Measurements from ENCODE around the gene SLC38A6.
"Not testable (repeated sequence)": the region's sequence is repeated elsewhere in the genome, so short reads cannot be mapped to it uniquely, and the experiment has no call there.

SLC38A6 gene

DNA sequence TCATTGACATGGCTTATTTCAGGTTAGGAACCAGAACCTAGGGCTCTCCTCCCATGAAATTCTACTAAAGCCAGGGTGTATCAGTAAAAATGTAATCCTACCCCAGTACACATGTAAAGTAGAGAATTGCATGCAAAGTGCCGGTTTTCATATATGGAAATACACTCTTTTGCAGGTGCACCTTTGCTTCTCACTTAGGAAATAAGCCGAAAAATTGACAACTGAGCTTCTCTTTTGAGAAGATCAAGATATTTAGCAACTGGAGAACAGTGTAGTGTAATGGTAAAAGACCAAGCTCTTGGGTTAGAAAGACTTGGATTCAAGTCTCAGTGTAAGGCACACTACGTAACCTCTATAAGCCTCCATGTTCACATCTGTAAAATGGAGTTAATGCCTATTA, 82.4 kb downstream of the SLC38A6 start:
- no peak for DNase-seq

DNA sequence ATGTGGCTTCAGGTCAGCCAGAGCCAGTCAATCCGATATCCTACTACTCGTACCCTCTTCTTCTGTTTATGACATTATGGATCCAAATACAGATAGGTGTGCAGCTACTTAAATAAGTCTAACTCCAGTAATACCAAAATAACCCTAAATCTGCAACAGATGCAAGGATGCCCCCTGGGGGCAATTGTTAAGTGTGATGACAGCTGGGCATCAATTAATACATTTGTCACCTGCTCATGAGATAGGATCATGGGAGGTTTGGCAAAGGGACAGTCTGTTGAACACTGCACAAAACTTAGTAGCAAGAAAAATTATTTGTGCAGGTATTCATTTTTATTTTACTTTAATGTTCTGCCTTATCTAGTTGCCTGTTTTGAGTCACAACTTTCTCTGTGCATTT, 83.2 kb downstream of the SLC38A6 start:
- no peak for DNase-seq

DNA sequence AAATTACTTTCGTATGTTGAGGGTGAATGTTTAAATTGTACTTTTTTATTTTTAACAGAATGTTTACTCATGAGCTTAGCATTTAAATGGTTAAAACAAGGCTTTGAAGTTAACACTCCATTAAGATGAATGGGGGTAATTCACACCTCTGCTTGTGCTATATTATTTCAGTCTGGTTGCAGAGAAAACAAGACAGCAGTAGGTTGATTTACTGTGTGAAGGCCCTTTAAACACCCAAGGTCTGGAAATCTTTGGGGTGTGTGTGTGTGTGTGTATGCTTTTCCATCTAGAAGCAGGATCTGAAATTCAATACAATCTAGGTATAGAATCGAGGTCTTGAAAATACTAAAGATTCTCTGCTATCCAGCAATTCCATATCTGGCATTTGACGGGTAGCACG, 83.8 kb downstream of the SLC38A6 start:
- no peak for DNase-seq

- no peak for DNase-seq
Measured at GRCh38 chr14:61065656-61066055, 84.6 kb downstream of the SLC38A6 start.

DNA sequence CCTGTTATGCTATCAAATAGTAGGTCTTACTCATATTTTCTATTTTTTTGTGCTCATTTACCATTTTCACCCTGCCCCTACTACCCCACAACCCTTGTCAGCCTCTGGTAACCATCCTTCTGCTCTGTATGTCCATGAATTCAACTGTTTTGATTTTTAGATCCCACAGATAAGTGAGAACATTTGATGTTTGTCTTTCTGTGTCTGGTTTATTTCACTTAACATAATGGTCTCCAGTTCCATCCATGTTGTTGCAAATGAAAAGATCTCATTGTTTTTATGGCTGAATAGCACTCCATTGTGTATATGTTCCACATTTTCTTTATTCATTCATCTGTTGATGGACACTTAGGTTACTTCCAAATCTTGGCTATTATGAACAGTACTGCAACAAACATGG, 91.4 kb downstream of the SLC38A6 start:
- DNase-seq: not testable (repeated sequence)

- no peak for DNase-seq
Measured at GRCh38 chr14:61074852-61075251, 93.8 kb downstream of the SLC38A6 start.

GRCh38 chr14:61076556-61076955, 95.5 kb downstream of the SLC38A6 start:
- no peak for DNase-seq

GRCh38 chr14:61077437-61077836, 96.4 kb downstream of the SLC38A6 start:
- DNase-seq: no peak

DNA sequence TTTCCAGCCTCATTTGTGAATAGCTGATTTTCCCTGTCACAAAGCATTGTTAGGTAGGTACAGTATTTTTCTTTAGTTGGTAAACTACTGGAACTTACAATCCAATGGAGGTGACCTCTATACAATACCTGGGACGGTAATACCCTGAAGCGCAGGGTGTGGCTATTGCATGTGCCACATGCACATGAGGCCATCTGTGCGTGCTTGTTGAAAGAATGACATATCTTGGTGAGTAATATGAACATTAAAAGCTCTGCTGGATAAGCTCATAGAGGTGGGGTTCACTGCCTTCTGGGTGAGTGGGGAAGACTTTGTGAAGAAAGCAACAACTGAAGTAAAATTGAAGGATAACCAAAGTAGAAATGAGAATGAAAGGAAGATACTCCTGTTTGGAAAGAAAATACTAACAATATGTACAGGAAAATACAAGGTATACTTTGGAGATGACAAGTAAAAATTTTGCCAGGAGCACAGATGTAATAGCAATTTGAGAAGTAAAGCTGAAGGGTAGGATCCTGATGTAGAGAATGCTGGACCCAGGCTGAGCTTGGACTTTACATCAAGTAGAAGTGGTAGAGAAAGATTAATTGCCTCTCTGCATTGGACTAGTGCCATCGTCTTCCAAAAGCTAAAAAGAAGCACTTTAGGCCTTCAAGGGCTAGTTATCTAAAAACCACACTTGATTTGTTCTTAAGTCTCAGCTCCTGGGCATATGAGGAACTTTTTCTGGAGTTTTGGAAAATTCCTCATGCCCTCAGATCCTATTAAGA, 97.1 kb downstream of the SLC38A6 start:
- DNase-seq: no peak

- DNase-seq: no peak
Measured at GRCh38 chr14:61080591-61081010, 99.6 kb downstream of the SLC38A6 start.

- DNase-seq: no peak
Measured at GRCh38 chr14:61088081-61088480, 107.0 kb downstream of the SLC38A6 start.

DNA sequence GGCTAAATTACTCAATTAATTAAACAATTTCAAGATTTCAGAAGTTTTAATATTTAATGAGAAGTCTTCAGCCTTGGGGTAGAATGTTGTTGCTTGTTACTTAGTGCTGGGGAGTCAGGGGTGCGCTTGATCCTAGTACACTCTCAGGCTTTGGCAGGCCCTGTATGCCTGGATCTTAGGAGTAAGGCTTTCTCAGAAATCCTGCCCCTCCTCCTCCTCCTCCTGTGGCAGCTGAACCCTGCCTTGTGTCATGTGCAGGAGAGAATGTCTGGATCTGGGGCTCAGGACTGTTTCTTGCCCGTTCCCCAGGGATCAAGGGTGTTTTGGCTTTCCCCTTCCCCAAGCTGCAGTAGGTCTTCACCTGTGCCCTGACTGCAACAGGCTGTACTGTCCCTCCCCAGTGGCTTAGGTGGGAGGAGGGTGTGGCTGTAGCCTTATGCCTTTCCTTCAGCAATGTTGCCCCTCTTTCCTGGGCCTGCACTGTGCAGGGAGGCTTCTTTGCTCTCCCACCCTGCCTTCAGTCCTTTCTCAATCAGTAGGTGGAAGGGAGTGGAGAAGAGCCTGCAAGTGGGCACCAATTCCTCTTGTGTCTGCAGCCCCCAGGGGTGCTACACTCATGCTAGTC, 108.2 kb downstream of the SLC38A6 start:
- DNase-seq: no peak

DNA sequence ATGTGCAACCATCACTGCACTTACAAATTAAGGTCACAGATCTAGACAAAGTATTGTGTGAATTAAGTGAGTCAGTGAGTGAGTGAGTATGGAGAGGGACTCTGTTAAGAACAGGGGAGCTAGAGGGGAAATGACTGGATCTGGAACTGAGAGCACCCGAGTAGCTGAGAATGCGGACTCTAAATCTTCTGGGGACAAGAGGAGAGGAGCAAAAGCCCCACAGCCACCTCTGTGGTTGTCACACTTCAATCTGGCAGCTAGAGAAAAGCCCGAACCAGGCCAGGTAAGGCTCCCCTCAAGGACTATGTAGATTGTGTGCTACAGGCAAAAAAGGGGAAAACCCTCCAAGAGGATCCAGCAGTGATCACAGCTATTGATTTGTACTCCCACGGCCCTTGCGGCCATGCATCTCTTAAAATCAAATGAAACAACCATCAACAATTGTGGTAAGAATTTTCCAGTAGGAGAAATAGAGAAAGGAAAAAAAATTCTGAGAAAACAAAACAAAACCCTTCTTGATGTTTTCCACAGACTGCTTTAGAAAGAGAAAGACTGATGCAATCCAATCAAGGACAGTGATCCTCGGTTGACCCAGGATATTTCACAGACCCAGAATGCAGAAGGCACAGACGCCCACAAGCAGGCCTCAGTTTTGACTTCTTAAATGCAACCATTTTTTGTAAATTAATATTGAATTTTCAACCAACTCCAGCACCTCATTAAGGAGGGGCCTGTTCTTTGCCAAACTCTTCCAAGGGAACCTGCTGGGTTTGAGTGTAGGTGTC, 109.6 kb downstream of the SLC38A6 start:
- no peak for DNase-seq

- no peak for DNase-seq
Measured at GRCh38 chr14:61091657-61092273, 110.7 kb downstream of the SLC38A6 start.

DNA sequence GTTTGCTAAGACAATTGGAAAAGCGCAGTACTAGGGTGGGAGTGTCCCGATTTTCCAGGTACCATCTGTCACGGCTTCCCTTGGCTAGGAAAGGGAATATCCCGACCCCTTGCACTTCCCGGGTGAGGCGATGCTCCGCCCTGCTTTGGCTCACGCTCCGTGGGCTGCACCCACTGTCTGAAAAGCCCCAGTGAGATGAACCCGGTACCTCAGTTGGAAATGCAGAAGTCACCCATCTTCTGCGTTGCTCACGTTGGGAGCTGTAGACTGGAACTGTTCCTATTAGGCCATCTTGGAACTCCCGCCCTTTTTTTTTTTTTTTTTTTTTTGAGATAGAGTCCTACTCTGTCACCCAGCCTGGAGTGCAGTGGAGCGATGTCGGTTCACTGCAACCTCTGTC, 117.1 kb downstream of the SLC38A6 start:
- not testable (repeated sequence) for DNase-seq

DNA sequence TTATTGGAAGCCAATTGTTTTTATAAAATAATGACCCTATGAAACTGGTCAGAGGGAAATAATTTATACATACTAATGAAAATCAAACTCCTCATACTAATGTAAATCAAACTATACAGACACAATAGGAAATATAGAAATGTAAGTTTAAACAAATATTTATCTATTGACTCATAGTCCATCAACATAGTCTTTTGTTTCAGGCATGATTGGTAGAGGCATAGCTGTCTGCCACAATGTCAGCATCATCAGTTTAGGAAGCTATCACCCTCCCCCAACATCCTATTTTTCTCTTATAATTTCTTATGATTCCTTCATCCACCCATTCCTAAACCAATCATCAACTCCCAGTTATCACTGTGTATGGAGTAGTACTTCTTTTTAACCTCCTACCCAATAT, 117.7 kb downstream of the SLC38A6 start:
- no peak for DNase-seq

DNA sequence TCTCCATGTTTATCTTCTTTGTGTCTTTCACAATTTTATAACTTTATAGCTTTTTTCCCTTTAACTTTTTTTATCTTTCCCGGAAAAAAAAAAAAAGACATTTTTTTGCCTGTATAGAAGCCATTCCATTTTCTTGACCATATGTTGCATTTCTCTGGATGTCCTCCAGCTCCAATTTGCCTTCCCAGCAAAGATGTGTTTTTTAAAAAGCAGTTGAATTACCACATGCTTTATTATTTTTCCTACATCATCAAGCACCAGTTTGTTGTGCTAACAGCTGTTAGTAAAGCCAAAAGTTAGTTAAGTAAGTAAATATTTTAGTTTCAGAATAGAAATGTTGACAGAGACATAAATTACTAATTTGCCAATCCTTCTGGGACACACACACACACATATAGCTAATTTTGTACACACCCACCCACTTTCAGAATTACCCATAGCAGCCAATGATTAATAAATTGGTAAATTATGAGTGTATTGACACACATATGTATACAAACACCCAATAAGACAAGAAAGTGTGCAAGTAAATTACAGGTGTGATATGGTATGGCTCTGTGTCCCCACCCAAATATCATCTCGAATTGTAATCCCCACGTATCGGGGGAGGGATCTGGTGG, 118.3 kb downstream of the SLC38A6 start:
- no peak for DNase-seq

DNA sequence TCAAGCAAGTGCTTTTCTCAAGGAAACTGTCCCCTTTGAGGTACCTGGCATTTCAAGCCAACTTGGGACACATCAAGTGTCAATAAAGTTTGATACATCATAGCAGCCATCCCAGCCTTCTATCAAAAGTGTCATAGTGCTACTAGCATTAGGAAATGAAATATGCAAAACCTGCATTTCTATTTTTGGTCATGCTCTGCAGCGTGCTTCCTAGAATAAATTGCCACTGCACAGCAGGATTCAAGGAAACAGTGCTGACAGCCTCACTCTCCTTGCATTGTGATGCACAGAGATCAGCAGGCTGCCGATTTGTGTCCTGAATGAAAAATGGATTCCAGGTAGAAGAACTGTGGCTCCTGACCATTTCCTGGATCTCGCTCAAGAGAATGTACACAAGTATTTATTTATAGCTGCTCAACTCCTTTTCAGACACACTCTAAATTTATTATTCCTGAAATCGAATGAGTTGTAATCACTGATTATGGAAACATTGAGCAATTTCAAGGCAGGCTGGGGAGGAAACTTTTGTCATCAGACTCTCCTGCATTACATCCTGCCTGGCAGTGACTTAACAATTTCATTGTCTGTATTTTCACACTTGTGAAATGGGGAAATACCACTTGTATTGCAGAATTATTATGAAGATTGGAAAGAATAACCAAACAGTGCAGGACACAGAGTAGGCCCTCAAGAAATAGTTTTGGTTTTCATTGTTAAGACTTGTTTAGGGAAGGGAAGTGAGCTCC, 120.9 kb downstream of the SLC38A6 start:
- DNase-seq: peak; percentile 14

All from kidney glomerular epithelial cell (primary cell).